ENCODE measurements around the gene EPHA8.

Gene EPHA8

GRCh38 chr1:22537441-22538139 lies 25.7 kb upstream of the EPHA8 start:
- Histone ChIP-seq H3K9ac (ENCODE audit: low read depth, low read length) (no peak overlapping the region), H3K27ac (ENCODE audit: low read depth, low read length) (no peak overlapping the region), H3K36me3 (ENCODE audit: control insufficient read depth, insufficient read depth, low read length) (no peaks in the 10 kb centered on the region), H3K27me3 (ENCODE audit: control insufficient read depth, insufficient read depth, low read length) (no peaks in the 10 kb centered on the region), H3K9me3 (ENCODE audit: control insufficient read depth, insufficient read depth, low read length) (no peaks in the 10 kb centered on the region), H3K4me3 (ENCODE audit: low read depth, low read length) (no peak overlapping the region), H3K4me1 (ENCODE audit: control insufficient read depth, insufficient read depth, low read length) (no peaks in the 10 kb centered on the region)

GRCh38 chr1:22539510-22540118 lies 23.7 kb upstream of the EPHA8 start:
- Histone ChIP-seq H3K36me3 (ENCODE audit: control insufficient read depth, insufficient read depth, low read length) (no peaks in the 10 kb centered on the region), H3K9me3 (ENCODE audit: control insufficient read depth, insufficient read depth, low read length) (no peaks in the 10 kb centered on the region), H3K4me1 (ENCODE audit: control insufficient read depth, insufficient read depth, low read length) (no peaks in the 10 kb centered on the region), H3K9ac (ENCODE audit: low read depth, low read length) (no peak overlapping the region), H3K27ac (ENCODE audit: low read depth, low read length) (no peak overlapping the region), H3K4me3 (ENCODE audit: low read depth, low read length) (no peak overlapping the region), H3K27me3 (ENCODE audit: control insufficient read depth, insufficient read depth, low read length) (no peaks in the 10 kb centered on the region)

- Histone ChIP-seq H3K36me3 (ENCODE audit: control insufficient read depth, insufficient read depth, low read length) (no peaks in the 10 kb centered on the region), H3K4me1 (ENCODE audit: control insufficient read depth, insufficient read depth, low read length) (no peaks in the 10 kb centered on the region), H3K9ac (ENCODE audit: low read depth, low read length) (no peak overlapping the region), H3K27ac (ENCODE audit: low read depth, low read length) (no peak overlapping the region), H3K4me3 (ENCODE audit: low read depth, low read length) (no peak overlapping the region), H3K9me3 (ENCODE audit: control insufficient read depth, insufficient read depth, low read length) (no peaks in the 10 kb centered on the region), H3K27me3 (ENCODE audit: control insufficient read depth, insufficient read depth, low read length) (no peaks in the 10 kb centered on the region)
Observed at GRCh38 chr1:22540337-22540736, 23.0 kb upstream of the EPHA8 start.

- Histone ChIP-seq H3K27ac (ENCODE audit: low read depth, low read length) (no peak overlapping the region), H3K9ac (ENCODE audit: low read depth, low read length) (no peak overlapping the region), H3K9me3 (ENCODE audit: control insufficient read depth, insufficient read depth, low read length) (no peaks in the 10 kb centered on the region), H3K36me3 (ENCODE audit: control insufficient read depth, insufficient read depth, low read length) (no peaks in the 10 kb centered on the region), H3K27me3 (ENCODE audit: control insufficient read depth, insufficient read depth, low read length) (no peaks in the 10 kb centered on the region), H3K4me1 (ENCODE audit: control insufficient read depth, insufficient read depth, low read length) (no peaks in the 10 kb centered on the region), H3K4me3 (ENCODE audit: low read depth, low read length) (no peak overlapping the region)
Observed at GRCh38 chr1:22542886-22543285, 20.4 kb upstream of the EPHA8 start.

- Histone ChIP-seq H3K4me3 (ENCODE audit: low read depth, low read length) (no peak overlapping the region), H3K27me3 (ENCODE audit: control insufficient read depth, insufficient read depth, low read length) (no peaks in the 10 kb centered on the region), H3K36me3 (ENCODE audit: control insufficient read depth, insufficient read depth, low read length) (no peaks in the 10 kb centered on the region), H3K9ac (ENCODE audit: low read depth, low read length) (no peak overlapping the region), H3K9me3 (ENCODE audit: control insufficient read depth, insufficient read depth, low read length) (no peaks in the 10 kb centered on the region), H3K27ac (ENCODE audit: low read depth, low read length) (no peak overlapping the region), H3K4me1 (ENCODE audit: control insufficient read depth, insufficient read depth, low read length) (no peaks in the 10 kb centered on the region)
Observed at GRCh38 chr1:22543679-22544078, 19.6 kb upstream of the EPHA8 start.

- no peak overlapping the region for H3K27ac ChIP-seq (ENCODE audit: low read depth, low read length)
- no peak overlapping the region for H3K4me3 ChIP-seq (ENCODE audit: low read depth, low read length)
- no peaks in the 10 kb centered on the region for H3K9me3 ChIP-seq (ENCODE audit: control insufficient read depth, insufficient read depth, low read length)
- H3K4me1 ChIP-seq (ENCODE audit: control insufficient read depth, insufficient read depth, low read length) = no peaks in the 10 kb centered on the region
- H3K27me3 ChIP-seq (ENCODE audit: control insufficient read depth, insufficient read depth, low read length) = no peaks in the 10 kb centered on the region
- no peaks in the 10 kb centered on the region for H3K36me3 ChIP-seq (ENCODE audit: control insufficient read depth, insufficient read depth, low read length)
- no peak overlapping the region for H3K9ac ChIP-seq (ENCODE audit: low read depth, low read length)
Observed at GRCh38 chr1:22544606-22545005, 18.7 kb upstream of the EPHA8 start.

- no peaks in the 10 kb centered on the region for H3K9me3 ChIP-seq (ENCODE audit: control insufficient read depth, insufficient read depth, low read length)
- H3K27me3 ChIP-seq (ENCODE audit: control insufficient read depth, insufficient read depth, low read length) = no peaks in the 10 kb centered on the region
- H3K4me3 ChIP-seq (ENCODE audit: low read depth, low read length) = no peak overlapping the region
- no peaks in the 10 kb centered on the region for H3K4me1 ChIP-seq (ENCODE audit: control insufficient read depth, insufficient read depth, low read length)
- H3K9ac ChIP-seq (ENCODE audit: low read depth, low read length) = no peak overlapping the region
- H3K36me3 ChIP-seq (ENCODE audit: control insufficient read depth, insufficient read depth, low read length) = no peaks in the 10 kb centered on the region
- H3K27ac ChIP-seq (ENCODE audit: low read depth, low read length) = no peak overlapping the region
Observed at GRCh38 chr1:22545141-22545540, 18.1 kb upstream of the EPHA8 start.

- no peak overlapping the region for H3K9ac ChIP-seq (ENCODE audit: low read depth, low read length)
- no peaks in the 10 kb centered on the region for H3K27me3 ChIP-seq (ENCODE audit: control insufficient read depth, insufficient read depth, low read length)
- H3K36me3 ChIP-seq (ENCODE audit: control insufficient read depth, insufficient read depth, low read length) = no peaks in the 10 kb centered on the region
- no peaks in the 10 kb centered on the region for H3K9me3 ChIP-seq (ENCODE audit: control insufficient read depth, insufficient read depth, low read length)
- H3K4me1 ChIP-seq (ENCODE audit: control insufficient read depth, insufficient read depth, low read length) = no peaks in the 10 kb centered on the region
- H3K4me3 ChIP-seq (ENCODE audit: low read depth, low read length) = no peak overlapping the region
- H3K27ac ChIP-seq (ENCODE audit: low read depth, low read length) = no peak overlapping the region
Observed at GRCh38 chr1:22547186-22547817, 16.0 kb upstream of the EPHA8 start.

GRCh38 chr1:22547818-22548462 lies 15.3 kb upstream of the EPHA8 start:
- H3K4me3 ChIP-seq (ENCODE audit: low read depth, low read length) = no peak overlapping the region
- no peaks in the 10 kb centered on the region for H3K9me3 ChIP-seq (ENCODE audit: control insufficient read depth, insufficient read depth, low read length)
- no peak overlapping the region for H3K27ac ChIP-seq (ENCODE audit: low read depth, low read length)
- no peaks in the 10 kb centered on the region for H3K4me1 ChIP-seq (ENCODE audit: control insufficient read depth, insufficient read depth, low read length)
- no peaks in the 10 kb centered on the region for H3K36me3 ChIP-seq (ENCODE audit: control insufficient read depth, insufficient read depth, low read length)
- no peaks in the 10 kb centered on the region for H3K27me3 ChIP-seq (ENCODE audit: control insufficient read depth, insufficient read depth, low read length)
- no peak overlapping the region for H3K9ac ChIP-seq (ENCODE audit: low read depth, low read length)

GRCh38 chr1:22550021-22550420 lies 13.3 kb upstream of the EPHA8 start:
- no peak overlapping the region for H3K9ac ChIP-seq (ENCODE audit: low read depth, low read length)
- H3K27ac ChIP-seq (ENCODE audit: low read depth, low read length) = no peak overlapping the region
- H3K4me3 ChIP-seq (ENCODE audit: low read depth, low read length) = no peak overlapping the region
- peaks cover 9% of the 10 kb centered on the region for H3K4me1 ChIP-seq (ENCODE audit: control insufficient read depth, insufficient read depth, low read length)
- H3K27me3 ChIP-seq (ENCODE audit: control insufficient read depth, insufficient read depth, low read length) = no peaks in the 10 kb centered on the region
- H3K36me3 ChIP-seq (ENCODE audit: control insufficient read depth, insufficient read depth, low read length) = no peaks in the 10 kb centered on the region
- no peaks in the 10 kb centered on the region for H3K9me3 ChIP-seq (ENCODE audit: control insufficient read depth, insufficient read depth, low read length)

- no peaks in the 10 kb centered on the region for H3K9me3 ChIP-seq (ENCODE audit: control insufficient read depth, insufficient read depth, low read length)
- no peak overlapping the region for H3K4me3 ChIP-seq (ENCODE audit: low read depth, low read length)
- peaks cover 19% of the 10 kb centered on the region for H3K4me1 ChIP-seq (ENCODE audit: control insufficient read depth, insufficient read depth, low read length)
- no peaks in the 10 kb centered on the region for H3K36me3 ChIP-seq (ENCODE audit: control insufficient read depth, insufficient read depth, low read length)
- no peak overlapping the region for H3K27ac ChIP-seq (ENCODE audit: low read depth, low read length)
- no peak overlapping the region for H3K9ac ChIP-seq (ENCODE audit: low read depth, low read length)
- H3K27me3 ChIP-seq (ENCODE audit: control insufficient read depth, insufficient read depth, low read length) = no peaks in the 10 kb centered on the region
Observed at GRCh38 chr1:22551591-22551990, 11.7 kb upstream of the EPHA8 start.
